T47D (cell line): ENCODE results near the gene ARHGEF39.

ENCODE experiments used
- DNase-seq, 2 experiments: peaks; one replicate each; pipeline versions ENCODE4 v3.0.0 to v3.0.0-alpha.2; 2011 to 2012; ENCODE audit warnings: low read depth in 1 of 2, low spot score in 1 of 2
- JUND ChIP-seq: IDR thresholded peaks from 2 replicates; pipeline ENCODE4 v1.6.1; 2012; ENCODE audit warnings: low read depth
- in situ Hi-C: cut with HindIII; loops from 2 replicates; pipeline ENCODE4 v1.10.0; 2016; ENCODE audit warnings: low sequenced_read_pairs, low pct_unique_long_range_greater_than_20kb

ARHGEF39 gene

DNA sequence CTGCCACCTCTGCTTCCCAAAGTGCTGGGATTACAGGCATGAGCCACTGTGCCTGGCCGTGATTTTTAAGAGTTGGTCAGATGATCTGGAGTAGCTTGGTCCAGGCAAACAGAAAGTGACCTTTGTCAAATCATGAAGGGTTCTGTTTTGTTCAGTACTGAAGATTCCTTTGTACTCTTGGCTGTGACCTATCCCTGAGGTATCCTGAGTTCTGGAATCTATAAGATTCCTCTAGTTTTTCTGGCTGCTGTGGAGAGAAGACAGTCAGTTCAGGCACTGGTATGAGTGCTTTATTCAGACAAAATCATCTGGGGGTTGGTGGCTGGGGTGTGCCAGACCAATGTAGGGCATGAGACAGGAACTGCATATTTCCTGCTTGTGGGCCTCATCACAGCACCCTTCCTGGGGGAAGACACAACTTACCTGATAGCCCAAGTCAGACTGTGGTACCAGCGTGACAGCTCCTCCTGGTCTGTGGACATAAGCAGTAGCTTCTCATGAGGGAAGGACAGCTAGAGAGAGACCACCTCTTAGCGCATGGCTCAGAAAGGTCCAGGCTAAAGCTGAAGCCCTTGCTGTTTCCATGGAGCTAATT lies 3.1 kb downstream of the ARHGEF39 start:
- DNase-seq, result no peak
- in situ Hi-C loops, result no loop called here
- no peak for TF ChIP-seq JUND

DNA sequence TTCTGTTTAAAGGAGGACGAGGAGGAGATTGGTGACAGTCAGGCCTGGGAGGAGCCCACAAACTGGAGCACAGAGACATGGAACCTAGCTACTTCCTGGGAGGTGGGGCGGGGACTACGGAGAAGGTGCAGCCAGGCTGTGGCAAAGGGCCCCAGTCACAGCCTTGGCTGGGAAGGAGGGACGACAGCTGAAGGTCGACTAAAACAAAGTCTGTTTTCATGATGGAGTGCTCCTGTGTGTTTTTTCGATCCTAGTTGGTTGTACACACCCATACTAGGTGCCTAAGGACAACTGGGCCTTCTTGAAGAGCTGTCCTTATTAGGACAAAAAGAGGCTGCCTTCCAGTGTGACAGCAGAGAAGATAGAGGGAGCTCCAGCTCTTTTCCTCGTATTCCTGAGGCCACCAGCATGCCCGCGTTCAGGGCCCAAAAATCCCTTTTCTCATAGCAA lies 4.0 kb downstream of the ARHGEF39 start:
- TF ChIP-seq JUND, result no peak
- in situ Hi-C loops, result no loop called here
- DNase-seq, result peak in 1 of 2 experiments; percentile 61

DNA sequence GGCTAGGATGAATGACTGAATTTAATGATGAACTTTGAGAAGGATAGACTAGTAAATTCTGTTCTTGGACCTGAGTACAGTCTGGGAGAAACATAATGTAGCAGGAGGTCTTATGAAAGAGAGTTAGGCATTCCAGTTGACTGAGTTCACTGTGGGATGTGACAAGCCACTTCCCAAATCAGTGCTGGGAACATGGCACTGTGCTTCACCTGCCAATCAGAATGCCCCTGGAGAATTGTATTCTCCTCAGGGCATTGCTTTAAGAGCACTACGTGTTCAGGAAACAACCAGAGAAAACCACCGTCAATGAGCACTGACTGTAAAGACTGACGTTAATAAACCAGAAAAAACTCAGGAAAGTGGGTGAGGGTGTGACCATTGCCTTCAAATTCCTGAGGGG lies 5.7 kb downstream of the ARHGEF39 start:
- no peak for TF ChIP-seq JUND
- peak in 1 of 2 experiments; percentile 23 for DNase-seq
- in situ Hi-C loops, result no loop called here

DNA sequence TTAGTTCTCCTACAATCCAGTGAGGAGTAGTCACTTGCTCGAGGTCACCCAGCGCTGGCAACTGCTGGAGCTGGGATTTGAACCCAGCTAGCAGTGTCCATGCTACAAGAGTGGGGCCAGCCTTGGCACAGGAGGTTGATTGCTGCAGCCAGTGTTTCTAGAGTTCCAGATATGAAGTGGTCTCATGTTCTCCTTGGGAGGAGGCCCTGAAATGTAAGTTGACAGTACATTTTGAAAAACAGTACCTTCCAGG lies 6.1 kb downstream of the ARHGEF39 start:
- in situ Hi-C loops, result no loop called here
- peak in 1 of 2 experiments; percentile 32 for DNase-seq
- no peak for TF ChIP-seq JUND

DNA sequence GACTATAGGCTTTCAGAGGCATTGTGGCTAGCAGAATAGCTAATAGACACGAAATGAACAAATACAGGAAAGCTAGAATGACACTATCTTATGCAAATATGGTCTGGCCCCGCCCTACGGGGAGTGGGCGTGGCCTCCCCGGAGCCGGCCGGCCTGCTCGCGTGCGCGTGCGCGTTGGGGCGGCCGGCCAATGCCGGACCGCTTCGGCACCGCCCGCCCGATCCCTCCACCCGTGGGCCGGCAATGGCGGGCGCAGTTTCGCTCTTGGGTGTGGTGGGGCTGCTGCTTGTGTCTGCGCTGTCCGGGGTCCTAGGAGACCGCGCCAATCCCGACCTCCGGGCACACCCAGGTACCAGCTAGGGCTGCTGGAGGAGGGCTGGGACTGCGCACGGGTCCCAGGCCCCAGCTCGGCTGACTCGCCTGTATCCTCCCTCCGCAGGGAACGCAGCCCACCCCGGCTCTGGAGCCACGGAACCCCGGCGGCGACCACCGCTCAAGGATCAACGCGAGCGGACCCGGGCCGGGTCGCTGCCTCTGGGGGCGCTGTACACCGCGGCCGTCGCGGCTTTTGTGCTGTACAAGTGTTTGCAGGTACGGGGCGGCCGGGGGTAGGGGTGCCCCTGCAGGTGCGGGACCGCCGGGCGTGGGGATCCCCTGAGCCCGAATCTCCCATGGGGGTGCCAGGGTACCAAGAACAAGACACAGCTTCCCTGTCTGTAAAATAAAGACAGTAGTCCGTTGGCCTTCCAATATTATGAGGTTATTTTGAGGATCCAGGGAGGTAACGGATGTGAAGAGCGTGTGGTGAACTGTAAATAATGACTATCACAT lies 6.6 kb downstream of the ARHGEF39 start, which contains the start of gene CCDC107:
Gene CCDC107, plus strand, starts transcription at position 156 of the 831 bp plus-strand sequence. Its CDS starts 88 bp downstream, at position 244.
- in situ Hi-C loops, result no loop called here
- no peak for TF ChIP-seq JUND
- DNase-seq, result peak; percentile 73 to 80

DNA sequence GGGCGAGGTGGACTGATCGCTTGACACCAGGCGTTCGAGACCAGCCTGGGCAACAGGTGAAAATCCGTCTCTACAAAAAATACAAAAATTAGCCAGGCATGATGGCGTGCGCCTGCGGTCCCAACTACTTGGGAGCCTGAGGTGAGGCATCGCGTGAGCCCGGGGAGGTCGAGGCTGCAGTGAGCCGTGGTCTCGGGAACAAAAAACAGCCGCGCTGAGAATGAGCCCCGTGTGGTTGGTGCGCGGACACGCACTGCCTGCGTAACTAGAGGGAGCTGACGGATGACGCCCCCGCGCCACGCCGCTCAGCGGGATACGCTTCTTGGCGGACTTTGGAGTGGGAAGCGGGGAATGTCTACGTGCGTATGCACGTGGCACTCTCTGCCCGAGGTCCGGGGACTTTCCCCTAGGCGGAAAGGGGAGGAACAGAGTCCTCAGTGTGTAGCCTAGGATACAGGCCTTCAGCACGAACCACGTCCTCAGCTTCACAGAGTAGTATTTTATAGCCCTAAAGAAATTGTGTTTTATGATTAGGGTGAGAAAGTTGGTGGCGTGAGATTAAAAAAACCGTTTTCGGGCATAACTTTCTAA lies 7.4 kb downstream of the ARHGEF39 start, which contains the start of gene RMRP:
Gene RMRP, minus strand, starts transcription at position 474 of the 591 bp plus-strand sequence.
- in situ Hi-C loops, result no loop called here
- no peak for TF ChIP-seq JUND

DNA sequence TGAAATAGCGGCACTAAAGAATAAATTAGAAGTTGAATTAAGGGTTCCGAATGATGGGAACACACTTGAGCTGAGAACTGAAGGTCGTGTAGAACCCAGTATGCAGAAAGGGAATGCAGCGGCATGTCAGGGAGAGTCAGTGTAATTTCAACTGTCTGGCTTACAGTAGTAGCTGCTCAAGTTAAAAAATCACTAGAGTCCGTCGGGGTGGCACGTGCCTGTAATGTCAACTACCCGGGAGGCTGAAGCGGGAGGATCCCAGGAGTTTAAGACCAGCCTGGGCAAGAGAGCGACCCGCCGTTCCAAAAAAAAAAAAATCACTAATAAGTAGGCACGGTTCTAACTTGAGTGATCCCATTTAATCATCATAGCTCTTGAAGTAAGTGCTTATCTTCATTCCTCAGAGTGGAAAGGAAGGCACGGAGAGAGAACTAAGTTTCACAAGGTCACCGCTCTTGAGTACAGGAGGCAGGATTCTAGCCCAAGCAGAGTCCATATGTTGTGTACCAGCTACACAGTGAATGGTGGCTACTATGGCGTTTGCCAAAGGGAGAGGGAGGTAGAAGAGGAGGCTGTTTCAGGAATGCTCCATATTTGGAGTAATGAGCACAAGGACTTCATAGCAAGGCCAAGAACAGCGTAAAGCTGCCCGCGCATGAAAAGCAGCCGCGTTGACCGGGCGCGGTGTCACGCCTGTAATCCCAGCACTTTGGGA lies 8.0 kb downstream of the ARHGEF39 start:
- no peak for DNase-seq
- TF ChIP-seq JUND, result no peak
- in situ Hi-C loops, result no loop called here

More for the DNA sequence above, 7.4 kb downstream of the ARHGEF39 start, which contains the start of gene RMRP:
- peak; percentile 83 to 99 for DNase-seq

DNA sequence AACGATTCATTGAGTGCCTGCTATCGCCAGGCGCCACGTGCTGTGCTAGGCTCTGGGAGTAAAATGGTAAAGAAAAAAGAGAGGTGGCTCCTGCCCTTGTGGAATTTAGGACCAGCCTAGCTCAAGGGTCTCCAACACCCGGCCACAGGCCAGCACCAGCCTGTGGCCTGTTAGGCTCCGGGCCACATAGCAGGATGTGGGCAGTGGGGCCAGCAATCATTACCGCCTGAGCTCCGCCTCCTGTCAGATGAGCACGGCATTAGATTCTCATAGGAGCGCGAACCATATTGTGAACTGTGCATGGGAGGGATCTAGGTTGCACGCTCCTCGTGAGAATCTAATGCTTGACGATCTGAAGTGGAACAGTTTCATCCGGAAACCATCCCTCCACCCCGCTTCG lies 8.6 kb downstream of the ARHGEF39 start:
- no peak for TF ChIP-seq JUND
- in situ Hi-C loops, result no loop called here
- DNase-seq, result no peak

DNA sequence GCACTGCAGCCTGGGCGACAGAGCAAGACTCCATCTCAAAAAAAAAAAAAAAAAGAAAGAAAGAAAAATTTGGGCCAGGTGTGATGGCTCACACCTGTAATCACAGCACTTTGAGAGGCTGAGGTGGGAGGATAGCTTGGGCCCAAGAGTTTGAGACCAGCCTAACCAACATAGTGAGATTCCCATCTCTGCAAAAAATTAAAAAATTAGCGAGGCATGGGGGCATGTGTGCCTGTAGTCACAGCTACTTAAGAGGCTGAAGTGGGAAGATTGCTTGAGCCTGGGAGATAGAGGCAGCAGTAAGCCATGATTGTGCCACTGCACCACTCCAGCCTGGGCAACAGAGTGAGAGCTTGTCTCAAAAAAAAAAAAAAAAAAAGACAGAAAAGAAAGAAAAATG lies 11.4 kb downstream of the ARHGEF39 start:
- TF ChIP-seq JUND, result no peak
- in situ Hi-C loops, result no loop called here
- DNase-seq, result no peak

DNA sequence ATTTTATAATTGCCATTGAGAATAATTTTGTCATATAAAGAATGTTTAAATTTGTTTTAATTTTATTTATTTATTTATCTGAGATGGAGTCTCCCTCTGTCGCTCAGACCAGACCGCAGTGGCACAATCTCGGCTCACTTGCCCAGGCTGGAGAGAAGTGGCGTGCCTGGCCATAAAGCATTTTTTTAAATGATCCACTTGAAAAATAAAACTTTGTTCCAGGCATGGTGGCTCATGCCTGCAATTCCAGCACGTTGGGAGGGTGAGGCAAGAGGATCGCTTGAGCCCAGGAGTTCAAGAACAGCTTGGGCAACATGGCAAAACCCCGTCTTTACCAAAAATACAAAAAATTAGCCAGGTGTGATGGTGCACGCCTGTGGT lies 12.2 kb downstream of the ARHGEF39 start:
- in situ Hi-C loops, result no loop called here
- no peak for DNase-seq
- no peak for TF ChIP-seq JUND

DNA sequence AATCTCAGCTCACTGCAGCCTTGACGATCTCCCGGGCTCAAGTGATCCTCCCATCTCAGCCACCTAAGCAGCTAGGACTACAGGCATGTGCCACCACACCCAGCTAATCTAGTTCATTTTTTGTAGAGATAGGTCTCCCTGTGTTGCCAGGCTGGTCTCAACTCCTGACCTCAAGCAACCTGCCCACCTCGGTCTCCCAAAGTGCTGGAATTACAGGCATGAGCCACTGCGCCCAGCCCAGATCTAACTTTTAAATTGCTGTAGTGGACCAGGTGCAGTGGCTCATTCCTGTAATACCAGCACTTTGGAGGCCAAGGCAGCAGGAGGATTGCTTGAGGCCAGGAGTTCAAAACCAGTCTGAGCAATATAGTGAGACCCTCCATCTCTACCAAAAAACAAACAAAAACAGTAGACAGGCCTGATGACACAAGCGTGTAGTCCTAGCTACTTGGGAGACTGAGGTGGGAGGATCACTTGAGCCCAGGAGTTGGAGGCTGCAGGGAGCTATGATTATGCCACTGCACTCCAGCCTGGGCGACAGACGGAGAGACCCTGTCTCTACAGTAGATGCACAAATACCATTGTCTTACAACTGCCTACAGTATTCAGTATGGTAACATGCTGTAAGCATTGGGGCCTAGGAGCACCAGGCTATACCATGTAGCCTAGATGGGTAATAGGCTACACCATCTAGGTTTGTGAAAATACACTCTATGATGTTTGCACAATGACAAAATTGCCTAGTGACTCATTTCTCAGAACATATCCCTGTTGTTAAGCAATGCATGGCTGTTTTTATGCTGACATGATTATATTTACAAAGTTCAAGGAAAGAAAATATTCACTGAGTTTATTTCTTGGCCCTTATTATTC lies 12.8 kb downstream of the ARHGEF39 start:
- no peak for TF ChIP-seq JUND
- in situ Hi-C loops, result no loop called here
- no peak for DNase-seq

DNA sequence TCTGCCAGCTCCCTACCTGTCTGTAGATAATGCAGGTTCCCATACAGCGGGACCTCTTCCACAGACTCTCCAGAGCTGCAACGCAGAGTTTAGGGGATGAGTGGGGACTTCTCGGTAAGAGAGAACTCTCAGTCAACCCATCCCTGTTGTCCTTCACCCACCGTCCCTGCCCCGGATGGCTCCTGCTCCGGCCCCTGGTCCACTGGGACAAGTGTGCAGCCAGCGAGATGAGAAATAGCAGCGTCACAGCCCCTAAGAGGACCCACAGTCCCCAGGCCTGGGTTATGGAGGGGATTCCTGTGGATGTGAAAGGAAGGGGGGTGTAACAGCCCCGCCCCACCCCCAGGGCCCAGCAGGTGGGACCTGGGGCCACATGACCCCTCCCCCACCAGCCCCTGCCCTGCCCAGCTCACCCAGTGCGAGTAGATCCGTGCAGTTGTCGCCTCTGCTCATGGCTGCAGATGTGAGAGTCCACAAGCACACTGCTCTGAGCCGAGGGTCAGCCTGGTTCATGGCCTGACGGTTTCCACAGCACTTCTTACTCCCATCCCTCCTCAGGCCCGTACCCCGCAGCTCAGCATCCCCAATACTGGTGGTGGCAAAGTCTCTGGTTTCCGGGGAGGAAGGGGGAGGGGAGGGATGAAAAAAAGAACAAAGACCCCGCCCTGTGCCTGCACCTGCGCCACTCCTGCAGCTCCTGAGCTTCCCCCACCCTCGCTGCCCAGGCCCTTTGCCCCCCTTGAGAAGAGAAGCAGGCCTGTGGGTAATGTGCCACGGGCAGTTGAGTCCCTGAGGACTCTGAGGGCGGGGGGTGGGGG lies 14.4 kb downstream of the ARHGEF39 start, which contains the start of gene SIT1:
Gene SIT1, minus strand, starts transcription at position 591 of the 818 bp plus-strand sequence. Its CDS starts 78 bp downstream, at position 513.
- no peak for DNase-seq
- in situ Hi-C loops, result no loop called here
- TF ChIP-seq JUND, result no peak
